ENCODE results near the gene DNAJB9.

DNAJB9 gene

GRCh38 chr7:108525985-108526767 is 43.5 kb upstream of the DNAJB9 start, which contains the start of gene PNPLA8:
TSS of gene PNPLA8 (minus strand) at chr7:108526135. CDS start at chr7:108515491, 10,644 bp downstream.
- peak within 1 kb of the TSS; percentile 83 for H3K27ac ChIP-seq (replicated peaks)
- peak; percentile 96 to 100 for DNase-seq (ENCODE audit: low read depth in 1 of 2, low spot score in 1 of 2)
- H3K4me3 ChIP-seq (replicated peaks; ENCODE audit: insufficient read depth, low read length) = peak within 1 kb of the TSS; percentile 83
- TF ChIP-seq, protein P1, sequence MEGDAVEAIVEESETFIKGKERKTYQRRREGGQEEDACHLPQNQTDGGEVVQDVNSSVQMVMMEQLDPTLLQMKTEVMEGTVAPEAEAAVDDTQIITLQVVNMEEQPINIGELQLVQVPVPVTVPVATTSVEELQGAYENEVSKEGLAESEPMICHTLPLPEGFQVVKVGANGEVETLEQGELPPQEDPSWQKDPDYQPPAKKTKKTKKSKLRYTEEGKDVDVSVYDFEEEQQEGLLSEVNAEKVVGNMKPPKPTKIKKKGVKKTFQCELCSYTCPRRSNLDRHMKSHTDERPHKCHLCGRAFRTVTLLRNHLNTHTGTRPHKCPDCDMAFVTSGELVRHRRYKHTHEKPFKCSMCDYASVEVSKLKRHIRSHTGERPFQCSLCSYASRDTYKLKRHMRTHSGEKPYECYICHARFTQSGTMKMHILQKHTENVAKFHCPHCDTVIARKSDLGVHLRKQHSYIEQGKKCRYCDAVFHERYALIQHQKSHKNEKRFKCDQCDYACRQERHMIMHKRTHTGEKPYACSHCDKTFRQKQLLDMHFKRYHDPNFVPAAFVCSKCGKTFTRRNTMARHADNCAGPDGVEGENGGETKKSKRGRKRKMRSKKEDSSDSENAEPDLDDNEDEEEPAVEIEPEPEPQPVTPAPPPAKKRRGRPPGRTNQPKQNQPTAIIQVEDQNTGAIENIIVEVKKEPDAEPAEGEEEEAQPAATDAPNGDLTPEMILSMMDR (IDR thresholded peaks at IDR 0.05; ENCODE audit: insufficient read depth, low read length) = no peak
- TF ChIP-seq REST (IDR thresholded peaks at IDR 0.05; ENCODE audit: insufficient replicate concordance, low read depth) = no peak
- TF ChIP-seq SPI1 (IDR thresholded peaks at IDR 0.05; ENCODE audit: borderline replicate concordance, low read depth) = peak; percentile 57; the same call in 1 of the 2 replicates
- TF ChIP-seq GABPA (IDR thresholded peaks at IDR 0.05; ENCODE audit: low read depth) = peak; percentile 72
- peak; percentile 83 for TF ChIP-seq POLR2AphosphoS5 (IDR thresholded peaks at IDR 0.05; ENCODE audit: low read depth)
- H3K27me3 ChIP-seq (ENCODE audit: insufficient read depth, poor library complexity, severe bottlenecking) = no peaks in the 10 kb centered on the region

DNA sequence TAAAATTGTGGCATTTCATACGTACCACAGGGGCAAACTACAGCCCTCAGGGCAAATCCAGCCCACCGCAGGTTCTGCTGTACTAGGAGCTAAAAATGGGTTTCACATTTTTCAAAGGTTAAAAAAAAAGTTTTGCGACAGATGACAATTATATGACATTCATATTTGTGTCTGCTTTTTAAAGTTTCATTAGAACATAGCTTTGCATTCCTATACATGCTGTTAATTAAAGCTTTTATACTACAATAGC is 43.0 kb upstream of the DNAJB9 start:
- TF ChIP-seq GABPA (IDR thresholded peaks at IDR 0.05; ENCODE audit: low read depth) = no peak
- TF ChIP-seq SPI1 (IDR thresholded peaks at IDR 0.05; ENCODE audit: borderline replicate concordance, low read depth) = no peak
- no peak for TF ChIP-seq REST (IDR thresholded peaks at IDR 0.05; ENCODE audit: insufficient replicate concordance, low read depth)
- TF ChIP-seq POLR2AphosphoS5 (IDR thresholded peaks at IDR 0.05; ENCODE audit: low read depth) = no peak
- H3K27ac ChIP-seq (replicated peaks) = peak overlapping the region; percentile 83
- DNase-seq (ENCODE audit: low read depth in 1 of 2, low spot score in 1 of 2) = no peak
- no peaks in the 10 kb centered on the region for H3K27me3 ChIP-seq (ENCODE audit: insufficient read depth, poor library complexity, severe bottlenecking)
- H3K4me3 ChIP-seq (replicated peaks; ENCODE audit: insufficient read depth, low read length) = peak overlapping the region; percentile 66

- no peak for DNase-seq (ENCODE audit: low read depth in 1 of 2, low spot score in 1 of 2)
- H3K27me3 ChIP-seq (ENCODE audit: insufficient read depth, poor library complexity, severe bottlenecking) = no peaks in the 10 kb centered on the region
- no peak overlapping the region for H3K27ac ChIP-seq (replicated peaks)
- TF ChIP-seq SPI1 (IDR thresholded peaks at IDR 0.05; ENCODE audit: borderline replicate concordance, low read depth) (no peak), POLR2AphosphoS5 (IDR thresholded peaks at IDR 0.05; ENCODE audit: low read depth) (no peak), GABPA (IDR thresholded peaks at IDR 0.05; ENCODE audit: low read depth) (no peak), REST (IDR thresholded peaks at IDR 0.05; ENCODE audit: insufficient replicate concordance, low read depth) (no peak)
- TF ChIP-seq, protein P1 (IDR thresholded peaks at IDR 0.05; ENCODE audit: insufficient read depth, low read length) = no peak
- no peak overlapping the region for H3K4me3 ChIP-seq (replicated peaks; ENCODE audit: insufficient read depth, low read length)
These were observed 41.4 kb upstream of the DNAJB9 start for GRCh38 chr7:108528183-108528712.

Measured in HL-60 (cell line).